Measurements from ENCODE around the gene GRK5. TPM values are rescaled to one million over a fixed set of nuclear protein-coding genes. Genes with fewer than 3 reads are reported as not detected.

Gene GRK5
- total RNA-seq, 4 donors from 2014 or later, result 5.4 to 13.0 (median 10.6) TPM

DNA sequence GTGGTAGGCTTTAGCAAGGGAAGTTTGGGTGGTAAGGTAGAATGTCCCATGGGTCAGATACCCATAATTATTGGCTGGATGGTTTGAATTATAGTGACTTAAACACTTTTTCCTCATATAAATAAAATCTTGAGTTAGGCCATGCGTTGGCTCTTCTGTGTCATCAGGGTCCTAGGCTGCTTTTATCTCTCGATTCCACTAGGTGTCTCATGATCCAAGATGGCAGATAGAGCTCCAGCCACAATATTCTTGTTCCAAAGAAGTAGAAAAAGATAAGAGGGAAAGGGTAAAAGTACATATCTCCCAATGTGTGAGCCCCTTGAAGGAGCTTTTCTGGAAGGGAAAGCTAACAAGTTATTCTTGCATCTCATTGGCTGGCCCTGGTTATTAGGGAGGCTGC lies 144.7 kb downstream of the GRK5 start:
- DNase-seq (ENCODE audit: low spot score in 2 of 2), result no peak
- intact Hi-C loops (cut with DNase I; ENCODE audit: low total_unique reads), result no loop called here
- TF ChIP-seq POLR2A (IDR thresholded peaks at IDR 0.05), result no peak
- TF ChIP-seq, protein P1, sequence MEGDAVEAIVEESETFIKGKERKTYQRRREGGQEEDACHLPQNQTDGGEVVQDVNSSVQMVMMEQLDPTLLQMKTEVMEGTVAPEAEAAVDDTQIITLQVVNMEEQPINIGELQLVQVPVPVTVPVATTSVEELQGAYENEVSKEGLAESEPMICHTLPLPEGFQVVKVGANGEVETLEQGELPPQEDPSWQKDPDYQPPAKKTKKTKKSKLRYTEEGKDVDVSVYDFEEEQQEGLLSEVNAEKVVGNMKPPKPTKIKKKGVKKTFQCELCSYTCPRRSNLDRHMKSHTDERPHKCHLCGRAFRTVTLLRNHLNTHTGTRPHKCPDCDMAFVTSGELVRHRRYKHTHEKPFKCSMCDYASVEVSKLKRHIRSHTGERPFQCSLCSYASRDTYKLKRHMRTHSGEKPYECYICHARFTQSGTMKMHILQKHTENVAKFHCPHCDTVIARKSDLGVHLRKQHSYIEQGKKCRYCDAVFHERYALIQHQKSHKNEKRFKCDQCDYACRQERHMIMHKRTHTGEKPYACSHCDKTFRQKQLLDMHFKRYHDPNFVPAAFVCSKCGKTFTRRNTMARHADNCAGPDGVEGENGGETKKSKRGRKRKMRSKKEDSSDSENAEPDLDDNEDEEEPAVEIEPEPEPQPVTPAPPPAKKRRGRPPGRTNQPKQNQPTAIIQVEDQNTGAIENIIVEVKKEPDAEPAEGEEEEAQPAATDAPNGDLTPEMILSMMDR (IDR thresholded peaks at IDR 0.05), result no peak
- WGBS, 2 donors, result 94 to 97% methylated on average over 2 of the region's 2 CpGs
- H3K4me3 ChIP-seq (ENCODE audit: low read depth, poor library complexity, severe bottlenecking), result no peak overlapping the region

DNA sequence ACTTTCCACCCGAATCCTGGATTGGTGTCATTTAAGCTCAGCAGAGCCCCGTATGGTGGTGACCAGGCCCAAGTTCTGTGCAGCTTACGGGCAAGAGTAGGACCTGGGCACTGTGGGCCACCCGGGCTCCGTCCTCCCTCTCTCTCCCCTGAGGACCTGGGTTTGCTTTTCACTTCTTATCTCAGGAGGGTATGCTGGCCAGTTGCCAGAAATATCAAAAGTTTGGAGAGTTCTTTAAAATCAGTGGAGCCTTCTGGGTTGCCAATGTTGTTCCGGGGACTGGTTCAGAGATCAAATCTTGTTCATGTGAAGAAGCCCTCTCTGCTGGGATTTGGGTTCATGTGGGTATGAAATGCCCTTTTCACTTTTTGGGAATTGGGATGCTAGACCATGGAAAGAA lies 145.4 kb downstream of the GRK5 start:
- intact Hi-C loops (cut with DNase I; ENCODE audit: low total_unique reads), result no loop called here
- no peak for TF ChIP-seq POLR2A (IDR thresholded peaks at IDR 0.05)
- TF ChIP-seq, protein P1 (IDR thresholded peaks at IDR 0.05), result no peak
- H3K4me3 ChIP-seq (ENCODE audit: low read depth, poor library complexity, severe bottlenecking), result no peak overlapping the region
- no peak for DNase-seq (ENCODE audit: low spot score in 2 of 2)
- WGBS, 2 donors, result 85 to 93% methylated on average over 6 of the region's 6 CpGs

DNA sequence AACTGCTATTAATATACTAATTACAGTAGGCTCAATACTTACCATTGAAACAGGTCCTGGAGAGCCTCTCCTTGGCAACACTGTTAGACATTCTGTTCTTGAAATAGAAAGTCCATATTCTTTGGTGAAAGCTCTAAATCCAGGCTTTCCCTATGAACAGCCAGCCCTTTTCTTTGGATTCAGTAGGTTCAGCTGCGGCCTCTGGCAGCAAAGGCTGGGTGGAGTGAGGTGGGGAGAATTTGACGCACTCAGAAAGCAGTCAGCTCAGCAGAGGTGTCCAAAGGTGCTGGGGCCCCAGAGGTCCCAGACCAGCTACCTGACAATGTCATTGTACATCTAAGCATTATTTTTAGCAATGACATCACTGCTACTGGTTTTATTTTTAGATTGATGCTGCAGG lies 146.1 kb downstream of the GRK5 start:
- intact Hi-C loops (cut with DNase I; ENCODE audit: low total_unique reads), result no loop called here
- no peak overlapping the region for H3K4me3 ChIP-seq (ENCODE audit: low read depth, poor library complexity, severe bottlenecking)
- no peak for DNase-seq (ENCODE audit: low spot score in 2 of 2)
- TF ChIP-seq, protein P1 (IDR thresholded peaks at IDR 0.05), result no peak
- TF ChIP-seq POLR2A (IDR thresholded peaks at IDR 0.05), result no peak
- 48 to 71% methylated on average over 2 of the region's 2 CpGs for WGBS, 2 donors

GRCh38 chr10:119355930-119356329 lies 148.6 kb downstream of the GRK5 start:
- no peak for TF ChIP-seq POLR2A (IDR thresholded peaks at IDR 0.05)
- no peak for DNase-seq (ENCODE audit: low spot score in 2 of 2)
- H3K4me3 ChIP-seq (ENCODE audit: low read depth, poor library complexity, severe bottlenecking), result no peak overlapping the region
- 85 to 91% methylated on average over 2 of the region's 2 CpGs for WGBS, 2 donors
- intact Hi-C loops (cut with DNase I; ENCODE audit: low total_unique reads), result no loop called here

DNA sequence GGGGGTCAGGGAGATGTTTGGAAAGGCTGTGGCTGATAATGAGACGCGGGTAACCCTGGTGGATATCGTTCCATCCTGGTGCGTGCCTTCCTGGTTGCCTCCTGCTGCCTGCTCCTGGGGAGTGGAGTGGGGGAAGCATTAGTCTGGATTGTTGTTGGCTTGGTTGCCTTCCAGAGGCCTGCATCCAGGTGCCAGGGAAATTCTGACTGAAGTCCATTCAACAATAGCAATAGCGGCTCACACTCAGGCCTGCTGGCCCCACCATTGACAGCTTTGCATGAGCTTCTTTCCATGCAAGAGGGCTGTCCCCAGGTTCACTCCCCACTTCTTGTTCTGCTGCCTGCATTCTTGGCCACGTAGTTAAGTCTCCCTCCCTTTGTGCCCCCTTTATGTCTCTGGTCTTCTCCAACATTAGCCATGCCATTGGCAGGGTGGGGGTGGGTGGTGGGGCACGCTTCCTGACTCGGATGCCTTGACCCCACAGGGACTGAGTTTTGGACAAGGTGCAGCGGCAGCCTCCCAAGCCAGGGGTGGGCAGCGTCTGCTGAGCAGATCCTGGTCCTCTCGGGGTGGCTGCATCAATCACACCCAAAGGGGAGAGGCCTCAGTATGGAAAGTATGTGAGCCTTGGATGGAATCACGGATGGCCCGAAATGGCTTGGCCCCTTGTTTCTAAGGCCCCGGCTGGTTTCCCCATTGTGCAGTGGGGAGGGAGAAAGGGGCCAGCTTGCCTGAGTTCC lies 150.2 kb downstream of the GRK5 start:
- no peak for DNase-seq (ENCODE audit: low spot score in 2 of 2)
- intact Hi-C loops (cut with DNase I; ENCODE audit: low total_unique reads), result no loop called here
- 82 to 90% methylated on average over 14 of the region's 14 CpGs for WGBS, 2 donors
- no peak for TF ChIP-seq POLR2A (IDR thresholded peaks at IDR 0.05)
- TF ChIP-seq, protein P1 (IDR thresholded peaks at IDR 0.05), result no peak
- no peak overlapping the region for H3K4me3 ChIP-seq (ENCODE audit: low read depth, poor library complexity, severe bottlenecking)

DNA sequence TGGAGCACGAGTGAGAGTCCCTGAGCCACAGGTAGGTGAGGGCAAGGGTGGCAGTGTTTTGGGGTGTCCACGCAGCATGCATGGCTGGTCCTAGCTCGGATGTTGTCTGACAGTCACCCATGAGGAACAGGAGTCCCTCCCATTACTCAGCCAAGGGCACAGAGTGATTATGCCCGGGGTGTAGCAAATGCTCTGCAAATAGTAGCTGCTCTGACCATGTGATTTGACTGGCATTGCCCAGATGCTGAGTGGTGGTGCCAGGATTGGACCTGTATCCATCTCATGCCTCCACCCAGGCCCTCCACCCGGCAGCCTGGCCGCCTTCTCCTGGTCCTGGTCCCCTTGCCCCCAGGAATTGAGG lies 150.8 kb downstream of the GRK5 start:
- no peak overlapping the region for H3K4me3 ChIP-seq (ENCODE audit: low read depth, poor library complexity, severe bottlenecking)
- intact Hi-C loops (cut with DNase I; ENCODE audit: low total_unique reads), result no loop called here
- 88 to 89% methylated on average over 5 to 6 of the region's 6 CpGs for WGBS, 2 donors
- no peak for TF ChIP-seq POLR2A (IDR thresholded peaks at IDR 0.05)
- TF ChIP-seq, protein P1 (IDR thresholded peaks at IDR 0.05), result no peak
- no peak for DNase-seq (ENCODE audit: low spot score in 2 of 2)

Measured in lower leg skin (tissue), 4 donors.